Muscle layer of colon (tissue), 2 donors: ENCODE data around the gene OR2T29.
"Not testable (repeated sequence)": the region's sequence is repeated elsewhere in the genome, so short reads cannot be mapped to it uniquely, and the experiment has no call there.

Experiments used
- H3K27ac ChIP-seq: one replicate; pipeline ENCODE4 v1.7.0; 2013; ENCODE audit warnings: low read depth, mild to moderate bottlenecking, low read length, moderate library complexity
- H3K27me3 ChIP-seq, 2 donors: one replicate each; pipeline ENCODE4 v1.7.0; 2013; ENCODE audit warnings: low read length in 2 of 2, mild to moderate bottlenecking in 2 of 2; ENCODE audit not compliant: insufficient read depth in 2 of 2, control insufficient read depth in 1 of 2
- H3K36me3 ChIP-seq: one replicate; pipeline ENCODE4 v1.7.0; 2013; ENCODE audit warnings: mild to moderate bottlenecking, low read length; ENCODE audit not compliant: insufficient read depth
- H3K4me1 ChIP-seq: one replicate; pipeline ENCODE4 v1.7.0; 2013; ENCODE audit warnings: mild to moderate bottlenecking, low read length; ENCODE audit not compliant: insufficient read depth
- H3K4me3 ChIP-seq, 2 donors: one replicate each; pipeline ENCODE4 v1.7.0; 2013; ENCODE audit warnings: low read length in 2 of 2, low read depth in 1 of 2, mild to moderate bottlenecking in 1 of 2, moderate library complexity in 1 of 2
- H3K9ac ChIP-seq: one replicate; pipeline ENCODE4 v1.7.0; 2013; ENCODE audit warnings: low read length
- H3K9me3 ChIP-seq: one replicate; pipeline ENCODE4 v1.7.0; 2013; ENCODE audit warnings: mild to moderate bottlenecking, low read length
- donor health status: abdominal sarcoma.
- donor health status: Adenocarcinoma of cecum.

The OR2T29 gene

DNA sequence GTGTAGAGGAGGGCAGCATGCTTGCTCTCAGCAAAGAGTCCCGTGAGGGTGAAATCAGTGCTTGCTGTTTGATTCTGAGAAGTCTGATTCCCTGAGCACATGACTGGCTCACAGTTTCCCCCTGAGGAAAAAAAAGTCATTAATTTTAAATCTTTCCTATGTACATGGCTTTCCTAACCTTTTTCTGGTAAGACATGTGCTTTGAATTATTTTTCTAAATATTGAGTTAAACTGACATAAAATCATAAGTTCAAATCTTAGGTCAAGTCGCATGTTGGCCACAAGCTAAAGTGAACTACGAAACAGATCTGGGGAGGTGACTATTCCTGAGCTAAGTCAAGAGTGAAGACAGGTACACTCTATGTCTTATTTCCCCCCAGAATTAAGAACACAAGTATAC lies 12.1 kb upstream of the OR2T29 start, which contains the start of gene OR2T34:
Gene OR2T34 (minus strand): TSS at position 101 of the 400 bp plus-strand sequence. CDS start 0 bp downstream, at position 101.
- not testable (repeated sequence) for H3K9ac ChIP-seq, H3K4me1 ChIP-seq, H3K4me3 ChIP-seq, H3K27me3 ChIP-seq, H3K36me3 ChIP-seq, H3K27ac ChIP-seq, H3K9me3 ChIP-seq

DNA sequence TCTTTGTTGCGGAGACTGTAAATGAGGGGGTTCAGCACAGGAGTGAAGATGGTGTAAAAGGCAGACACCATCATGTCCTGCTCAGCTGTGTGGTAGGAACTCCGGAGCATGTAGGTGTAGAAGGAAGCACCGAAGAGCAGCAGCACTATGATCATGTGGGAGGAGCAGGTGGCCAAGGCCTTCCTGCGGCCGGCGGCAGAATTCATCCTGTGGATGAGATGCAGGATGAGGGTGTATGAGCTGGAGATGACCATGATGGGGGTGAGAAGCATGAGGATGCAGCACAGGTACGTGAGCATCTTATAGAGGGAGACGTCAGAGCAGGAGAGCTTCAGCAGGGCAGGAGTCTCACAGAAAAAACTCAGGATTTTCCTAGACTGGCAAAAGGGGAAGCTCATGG lies 11.3 kb upstream of the OR2T29 start:
- H3K9me3 ChIP-seq, H3K4me3 ChIP-seq, H3K4me1 ChIP-seq, H3K27me3 ChIP-seq, H3K36me3 ChIP-seq, H3K27ac ChIP-seq, H3K9ac ChIP-seq: not testable (repeated sequence)

- not testable (repeated sequence) for H3K9ac ChIP-seq, H3K4me3 ChIP-seq, H3K9me3 ChIP-seq, H3K4me1 ChIP-seq, H3K27me3 ChIP-seq, H3K36me3 ChIP-seq, H3K27ac ChIP-seq
Measured at GRCh38 chr1:248572049-248572448, 9.5 kb upstream of the OR2T29 start.

- H3K9me3 ChIP-seq, H3K36me3 ChIP-seq, H3K4me1 ChIP-seq, H3K4me3 ChIP-seq, H3K27me3 ChIP-seq, H3K27ac ChIP-seq, H3K9ac ChIP-seq: not testable (repeated sequence)
Measured at GRCh38 chr1:248570811-248571210, 8.2 kb upstream of the OR2T29 start.

DNA sequence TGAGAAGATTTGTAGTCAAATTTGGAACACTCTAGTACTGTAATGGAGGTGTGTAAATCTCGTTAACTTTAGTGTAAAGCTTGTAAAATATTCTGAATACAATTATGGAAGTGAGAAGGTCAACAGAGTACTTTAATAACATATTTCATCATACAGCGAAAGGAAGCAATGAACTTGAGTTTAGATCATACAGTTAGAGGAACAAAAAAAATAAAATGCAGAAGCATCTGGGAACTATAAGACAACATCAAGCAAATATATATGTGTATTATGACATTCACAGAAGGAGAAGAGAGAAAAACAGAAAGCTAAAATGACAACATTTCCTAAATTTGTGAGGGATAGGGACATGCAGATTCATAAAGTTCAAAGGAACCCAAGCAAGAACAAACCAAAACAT lies 6.5 kb upstream of the OR2T29 start:
- H3K36me3 ChIP-seq, H3K9me3 ChIP-seq, H3K27ac ChIP-seq, H3K4me3 ChIP-seq, H3K27me3 ChIP-seq, H3K9ac ChIP-seq, H3K4me1 ChIP-seq: not testable (repeated sequence)

- H3K9ac ChIP-seq, H3K36me3 ChIP-seq, H3K4me1 ChIP-seq: not testable (repeated sequence)
Measured at GRCh38 chr1:248565530-248566373, 3.2 kb upstream of the OR2T29 start.

DNA sequence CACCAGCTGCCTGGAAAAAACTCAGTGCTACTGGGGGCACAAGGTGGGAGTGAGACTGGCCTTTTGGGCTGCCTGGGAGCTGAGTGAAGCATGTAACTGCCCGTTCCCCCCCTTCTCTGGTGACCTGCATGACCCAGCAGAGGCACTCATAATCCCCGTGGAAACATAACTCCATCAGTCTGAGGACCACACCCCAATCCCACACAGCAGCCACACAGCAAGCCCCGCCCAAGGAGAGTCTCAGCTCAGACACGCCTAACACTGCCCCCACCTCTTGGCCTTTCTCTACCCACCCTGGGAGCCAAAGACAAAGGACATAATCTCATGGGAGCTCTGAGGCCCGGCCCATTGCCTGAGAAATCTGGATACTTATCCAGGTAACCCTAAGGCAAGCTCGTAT lies 11.5 kb downstream of the OR2T29 start:
- H3K9me3 ChIP-seq, H3K4me3 ChIP-seq, H3K27ac ChIP-seq, H3K9ac ChIP-seq, H3K4me1 ChIP-seq, H3K36me3 ChIP-seq, H3K27me3 ChIP-seq: not testable (repeated sequence)

More at GRCh38 chr1:248565530-248566373, 3.2 kb upstream of the OR2T29 start:
- not testable (repeated sequence) for H3K9me3 ChIP-seq, H3K27me3 ChIP-seq, H3K4me3 ChIP-seq, H3K27ac ChIP-seq

DNA sequence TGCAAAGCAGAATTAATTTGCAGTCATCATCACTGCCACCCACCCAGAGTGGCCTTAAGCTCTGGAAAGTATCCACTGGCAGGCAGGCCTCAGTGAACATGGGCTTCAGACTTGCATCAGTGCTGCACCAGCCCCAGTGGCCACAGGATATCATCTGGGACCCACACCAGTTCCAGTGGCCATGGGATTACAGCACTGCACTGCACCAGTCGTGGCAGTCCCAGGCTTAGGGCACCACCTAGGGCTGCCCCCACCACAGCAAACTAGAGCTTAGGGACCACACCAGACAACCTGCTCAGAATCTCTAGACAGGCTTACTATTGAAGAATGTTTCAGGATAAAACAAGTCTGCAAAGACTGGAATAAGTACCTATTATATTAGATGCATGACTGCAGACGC lies 15.2 kb downstream of the OR2T29 start:
- not testable (repeated sequence) for H3K36me3 ChIP-seq, H3K27me3 ChIP-seq, H3K4me1 ChIP-seq, H3K4me3 ChIP-seq, H3K9me3 ChIP-seq, H3K27ac ChIP-seq, H3K9ac ChIP-seq

GRCh38 chr1:248537449-248537848 lies 25.1 kb downstream of the OR2T29 start:
- H3K9me3 ChIP-seq, H3K4me3 ChIP-seq, H3K9ac ChIP-seq, H3K4me1 ChIP-seq, H3K27me3 ChIP-seq, H3K36me3 ChIP-seq, H3K27ac ChIP-seq: not testable (repeated sequence)

- H3K4me1 ChIP-seq: no peaks in the 10 kb centered on the region
- no peak overlapping the region for H3K27ac ChIP-seq
- H3K9me3 ChIP-seq: no peaks in the 10 kb centered on the region
- H3K9ac ChIP-seq: no peak overlapping the region
- H3K4me3 ChIP-seq: no peak overlapping the region
- H3K27me3 ChIP-seq: no peaks in the 10 kb centered on the region
- no peaks in the 10 kb centered on the region for H3K36me3 ChIP-seq
Measured at GRCh38 chr1:248521856-248522255, 40.7 kb downstream of the OR2T29 start.

DNA sequence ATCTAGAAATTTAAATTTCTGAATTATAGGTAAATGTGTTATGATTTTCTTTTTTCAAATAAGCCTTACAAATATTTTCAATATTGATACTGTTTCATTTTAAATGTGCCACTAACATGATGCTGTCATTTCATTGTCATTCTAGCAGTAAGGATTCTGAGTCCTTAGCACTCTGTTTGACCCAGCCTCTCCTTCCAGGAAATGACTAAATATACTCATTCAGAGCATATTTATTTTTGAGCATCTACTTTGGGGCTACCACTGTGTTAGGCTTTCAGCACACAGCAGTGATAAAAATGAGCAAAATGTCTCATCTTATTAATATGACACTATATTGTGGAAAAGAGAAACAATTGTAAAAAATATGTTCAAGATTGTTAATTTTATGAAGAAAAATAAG lies 52.4 kb downstream of the OR2T29 start:
- not testable (repeated sequence) for H3K4me3 ChIP-seq, H3K27ac ChIP-seq, H3K9me3 ChIP-seq, H3K27me3 ChIP-seq, H3K9ac ChIP-seq, H3K36me3 ChIP-seq, H3K4me1 ChIP-seq

DNA sequence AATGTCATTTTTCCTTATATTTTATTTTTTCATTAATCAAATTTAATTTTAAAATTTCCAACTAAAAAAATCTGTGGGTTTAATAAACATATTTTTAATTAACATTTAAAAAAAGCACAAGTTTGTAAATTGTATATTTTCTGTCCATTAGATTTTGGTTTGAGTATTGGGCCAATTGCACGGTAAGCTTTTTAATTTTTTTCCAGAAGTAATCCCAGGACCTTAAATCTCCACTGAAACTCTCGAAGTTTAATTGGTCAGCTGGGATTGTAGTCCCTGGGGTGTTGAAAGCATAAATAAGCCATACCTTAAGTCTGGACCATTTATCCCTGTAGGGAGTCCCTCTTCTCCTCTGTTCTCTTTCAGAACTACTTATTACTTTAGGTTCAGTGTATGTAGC lies 54.8 kb downstream of the OR2T29 start, which contains the start of gene OR2G6:
Gene OR2G6 (plus strand): TSS at position 301 of the 400 bp plus-strand sequence. CDS start 13,574 bp downstream, outside the sequence.
- not testable (repeated sequence) for H3K4me1 ChIP-seq, H3K27ac ChIP-seq, H3K9me3 ChIP-seq, H3K9ac ChIP-seq, H3K4me3 ChIP-seq, H3K36me3 ChIP-seq, H3K27me3 ChIP-seq
